MM.1S (cell line): ENCODE data around the gene SLC35F5.

ENCODE experiments used
- EZH2 ChIP-seq: fragments of 300-600 bp; sonication (generic); optimal IDR thresholded peaks from 2 replicates; pipeline ENCODE3; 2017; ENCODE audit warnings: low read depth, mild to moderate bottlenecking, antibody characterized with exemption, low read length, mixed read lengths
- EZH2phosphoT487 ChIP-seq: fragments of 300-600 bp; sonication (generic); IDR thresholded peaks from 2 replicates; pipeline ENCODE4 v1.6.1; 2018; ENCODE audit warnings: antibody characterized with exemption, low read length
- TF ChIP-seq, protein P1 (sequence below): fragments of 300-600 bp; sonication (generic); IDR thresholded peaks from 2 replicates; pipeline ENCODE4 v1.5.1; 2016; ENCODE audit warnings: antibody characterized with exemption, low read length, mixed read lengths

DNA sequence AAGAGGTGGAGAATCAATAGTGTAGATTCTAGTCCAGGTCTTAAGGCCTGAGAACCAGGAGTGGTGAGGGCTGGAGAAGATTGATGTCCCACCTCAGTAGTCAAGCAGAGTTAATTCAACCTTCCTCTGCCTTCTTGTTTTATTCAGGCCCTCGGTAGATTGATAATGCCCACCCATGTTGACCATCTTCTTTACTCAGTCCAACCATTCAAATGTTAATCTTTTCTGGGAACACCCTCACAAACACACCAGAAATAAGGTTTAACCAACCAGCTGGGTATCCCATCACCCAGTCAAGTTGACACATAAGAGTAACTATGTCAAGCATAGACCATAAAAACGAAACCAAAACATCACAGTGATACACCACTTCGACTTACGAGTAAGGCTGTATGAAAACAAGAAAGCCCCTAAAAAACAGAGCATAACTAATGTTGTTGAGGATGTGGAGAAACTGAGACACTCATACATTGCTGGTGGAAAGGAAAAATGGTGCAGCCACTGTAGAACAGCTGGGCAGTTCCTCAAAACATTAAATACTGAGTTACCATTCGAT, 57.5 kb downstream of the SLC35F5 start:
- TF ChIP-seq EZH2, result no peak
- TF ChIP-seq, protein P1, sequence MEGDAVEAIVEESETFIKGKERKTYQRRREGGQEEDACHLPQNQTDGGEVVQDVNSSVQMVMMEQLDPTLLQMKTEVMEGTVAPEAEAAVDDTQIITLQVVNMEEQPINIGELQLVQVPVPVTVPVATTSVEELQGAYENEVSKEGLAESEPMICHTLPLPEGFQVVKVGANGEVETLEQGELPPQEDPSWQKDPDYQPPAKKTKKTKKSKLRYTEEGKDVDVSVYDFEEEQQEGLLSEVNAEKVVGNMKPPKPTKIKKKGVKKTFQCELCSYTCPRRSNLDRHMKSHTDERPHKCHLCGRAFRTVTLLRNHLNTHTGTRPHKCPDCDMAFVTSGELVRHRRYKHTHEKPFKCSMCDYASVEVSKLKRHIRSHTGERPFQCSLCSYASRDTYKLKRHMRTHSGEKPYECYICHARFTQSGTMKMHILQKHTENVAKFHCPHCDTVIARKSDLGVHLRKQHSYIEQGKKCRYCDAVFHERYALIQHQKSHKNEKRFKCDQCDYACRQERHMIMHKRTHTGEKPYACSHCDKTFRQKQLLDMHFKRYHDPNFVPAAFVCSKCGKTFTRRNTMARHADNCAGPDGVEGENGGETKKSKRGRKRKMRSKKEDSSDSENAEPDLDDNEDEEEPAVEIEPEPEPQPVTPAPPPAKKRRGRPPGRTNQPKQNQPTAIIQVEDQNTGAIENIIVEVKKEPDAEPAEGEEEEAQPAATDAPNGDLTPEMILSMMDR, result no peak
- TF ChIP-seq EZH2phosphoT487, result no peak
